Smooth muscle cell (in vitro differentiated cells): Measurements from ENCODE around the gene PTBP3. TPM values are rescaled to one million over a fixed set of nuclear protein-coding genes. Genes with fewer than 3 reads are reported as not detected.

Experiments
- DNase-seq: peaks from one replicate; lab custom pipeline; 2025; ENCODE audit not compliant: unreplicated experiment; lab: John Stamatoyannopoulos, UW
- H2AFZ ChIP-seq: fragments of 200-600 bp; sonication (generic); 2 replicates; pipeline ENCODE4 v1.6.0; 2016; ENCODE audit warnings: antibody characterized with exemption, low read depth, mild to moderate bottlenecking
- H3F3A ChIP-seq: fragments of 200-600 bp; sonication (generic); 2 replicates; pipeline ENCODE4 v1.6.0; 2017; ENCODE audit warnings: antibody characterized with exemption, low read depth
- H3K27ac ChIP-seq: fragments of 200-600 bp; sonication (generic); 2 replicates; pipeline ENCODE4 v1.5.1; 2016; ENCODE audit warnings: low read depth, mild to moderate bottlenecking
- H3K27me3 ChIP-seq: fragments of 200-600 bp; sonication (generic); 2 replicates; pipeline ENCODE4 v1.6.1; 2016; ENCODE audit warnings: low read depth, mild to moderate bottlenecking
- H3K36me3 ChIP-seq: fragments of 200-600 bp; sonication (generic); 2 replicates; pipeline ENCODE4 v1.5.1; 2016; ENCODE audit warnings: low read depth
- H3K4me1 ChIP-seq: fragments of 200-600 bp; sonication (generic); 2 replicates; pipeline ENCODE4 v1.5.1; 2016; ENCODE audit warnings: low read depth
- H3K4me2 ChIP-seq: fragments of 200-600 bp; sonication (generic); 2 replicates; pipeline ENCODE4 v1.6.0; 2016; ENCODE audit warnings: mild to moderate bottlenecking
- H3K4me3 ChIP-seq: fragments of 200-600 bp; sonication (generic); 2 replicates; pipeline ENCODE4 v1.5.1; 2016; ENCODE audit warnings: mild to moderate bottlenecking
- H3K79me2 ChIP-seq: fragments of 200-600 bp; sonication (generic); 2 replicates; pipeline ENCODE4 v1.6.0; 2016; ENCODE audit warnings: low read depth, mild to moderate bottlenecking
- H3K9ac ChIP-seq: fragments of 200-600 bp; sonication (generic); 2 replicates; pipeline ENCODE4 v1.6.0; 2016; ENCODE audit warnings: low read depth
- H3K9me3 ChIP-seq: fragments of 200-600 bp; sonication (generic); replicated peaks from 2 replicates; pipeline ENCODE4 v1.5.1; 2016; ENCODE audit warnings: low read depth
- H4K20me1 ChIP-seq: fragments of 200-600 bp; sonication (generic); 2 replicates; pipeline ENCODE4 v1.6.0; 2016; ENCODE audit warnings: low read depth
- CTCF ChIP-seq: fragments of 200-600 bp; sonication (generic); IDR thresholded peaks from 2 replicates; pipeline ENCODE4 v1.5.1; 2017; ENCODE audit warnings: borderline replicate concordance, mild to moderate bottlenecking, antibody characterized with exemption; ENCODE audit not compliant: insufficient read depth, poor library complexity, severe bottlenecking
- WGBS: methylation state at CpG from one replicate; pipeline ENCODE4 v1.1.7; 2016; ENCODE audit warnings: low lambda C conversion rate; 5-methylcytosine and 5-hydroxymethylcytosine counted together
- polyA plus RNA-seq: library from polyadenylated mRNA; unstranded; fragments of >200 nt; fragmentation: Nextera tagmentation; extraction: Ambion mirVana; gene quantifications from 2 replicates; pipeline ENCODE4 v1.2.1, GENCODE V29; 2016
- total RNA-seq: library from RNA; depleted of rRNA; stranded (reverse); fragments of >200 nt; gene quantifications from 2 replicates; pipeline ENCODE4 v1.2.3, GENCODE V29; 2014

The PTBP3 gene
- total and polyA plus RNA-seq, 2 experiments from 2014 or later = 9.5 to 51.5 TPM

GRCh38 chr9:112265391-112265790 lies 68.0 kb downstream of the PTBP3 start:
- 94% methylated on average over 9 of the region's 9 CpGs for WGBS
- no peak for DNase-seq
- no peak overlapping the region for H2AFZ ChIP-seq
- no peaks in the 10 kb centered on the region for H3K4me1 ChIP-seq
- H3K9ac ChIP-seq = no peak overlapping the region
- H3F3A ChIP-seq = no peaks in the 10 kb centered on the region
- H3K4me3 ChIP-seq = no peak overlapping the region
- no peak for TF ChIP-seq CTCF
- no peaks in the 10 kb centered on the region for H3K9me3 ChIP-seq
- H3K4me2 ChIP-seq = no peak overlapping the region
- no peaks in the 10 kb centered on the region for H3K27me3 ChIP-seq
- no peak overlapping the region for H3K27ac ChIP-seq
- peaks cover 86% of the 10 kb centered on the region for H4K20me1 ChIP-seq
- H3K79me2 ChIP-seq = peaks cover 21% of the 10 kb centered on the region
- peaks cover 4% of the 10 kb centered on the region for H3K36me3 ChIP-seq

- no peak for TF ChIP-seq CTCF
- no peak overlapping the region for H3K4me2 ChIP-seq
- H4K20me1 ChIP-seq = peaks cover 73% of the 10 kb centered on the region
- no peak overlapping the region for H3K4me3 ChIP-seq
- H3K27me3 ChIP-seq = no peaks in the 10 kb centered on the region
- H3K36me3 ChIP-seq = peaks cover under 1% of the 10 kb centered on the region
- no peaks in the 10 kb centered on the region for H3K9me3 ChIP-seq
- no peak overlapping the region for H2AFZ ChIP-seq
- peaks cover 12% of the 10 kb centered on the region for H3K79me2 ChIP-seq
- 97% methylated on average over 3 of the region's 3 CpGs for WGBS
- no peak for DNase-seq
- no peak overlapping the region for H3K9ac ChIP-seq
- H3F3A ChIP-seq = no peaks in the 10 kb centered on the region
- H3K4me1 ChIP-seq = no peaks in the 10 kb centered on the region
- H3K27ac ChIP-seq = no peak overlapping the region
Measured at GRCh38 chr9:112262577-112262976, 70.8 kb downstream of the PTBP3 start.

GRCh38 chr9:112261133-112261532 lies 72.3 kb downstream of the PTBP3 start:
- DNase-seq = no peak
- Histone ChIP-seq H3K36me3 (no peaks in the 10 kb centered on the region), H3K9me3 (no peaks in the 10 kb centered on the region), H3F3A (no peaks in the 10 kb centered on the region), H3K27me3 (no peaks in the 10 kb centered on the region), H3K9ac (no peak overlapping the region), H4K20me1 (peaks cover 66% of the 10 kb centered on the region), H2AFZ (no peak overlapping the region), H3K4me3 (no peak overlapping the region), H3K4me2 (no peak overlapping the region), H3K27ac (no peak overlapping the region), H3K4me1 (no peaks in the 10 kb centered on the region), H3K79me2 (peaks cover 12% of the 10 kb centered on the region)
- TF ChIP-seq CTCF = no peak
- WGBS = 97% methylated on average over 5 of the region's 5 CpGs

GRCh38 chr9:112258106-112258505 lies 75.3 kb downstream of the PTBP3 start:
- no peaks in the 10 kb centered on the region for H3K4me1 ChIP-seq
- no peak overlapping the region for H3K4me2 ChIP-seq
- H3K27me3 ChIP-seq = no peaks in the 10 kb centered on the region
- no peak overlapping the region for H3K9ac ChIP-seq
- TF ChIP-seq CTCF = no peak
- H3F3A ChIP-seq = no peaks in the 10 kb centered on the region
- peaks cover 10% of the 10 kb centered on the region for H3K79me2 ChIP-seq
- H3K9me3 ChIP-seq = no peaks in the 10 kb centered on the region
- DNase-seq = no peak
- H4K20me1 ChIP-seq = peaks cover 54% of the 10 kb centered on the region
- H3K4me3 ChIP-seq = no peak overlapping the region
- H3K36me3 ChIP-seq = no peaks in the 10 kb centered on the region
- H2AFZ ChIP-seq = no peak overlapping the region
- no peak overlapping the region for H3K27ac ChIP-seq
- WGBS = 97% methylated on average over 2 of the region's 2 CpGs
